GM18951 (cell line): ENCODE results near the gene PHPT1.
"Not testable (repeated sequence)": the region's sequence is repeated elsewhere in the genome, so short reads cannot be mapped to it uniquely, and the experiment has no call there.

Source experiments
- POLR2A ChIP-seq: IDR thresholded peaks from 4 replicates; pipeline ENCODE4 v1.6.1; 2011; ENCODE audit warnings: mild to moderate bottlenecking; ENCODE audit not compliant: insufficient read length, insufficient read depth; ENCODE audit errors: extremely low read depth
- in situ Hi-C: fragments of 300-500 bp; cut with MboI; formaldehyde crosslinking; loops from one replicate; pipeline ENCODE4 v1.12.0; 2022; ENCODE audit warnings: low sequenced_read_pairs, mixed read lengths, inconsistent platforms; ENCODE audit not compliant: unreplicated experiment

Gene PHPT1

GRCh38 chr9:136837146-136837855 is 11.9 kb upstream of the PHPT1 start:
- in situ Hi-C loops, result no loop called here
- TF ChIP-seq POLR2A, result no peak

GRCh38 chr9:136837856-136838277 is 11.3 kb upstream of the PHPT1 start:
- in situ Hi-C loops, result not testable (repeated sequence)

- in situ Hi-C loops, result no loop called here
- no peak for TF ChIP-seq POLR2A
Observed at GRCh38 chr9:136838314-136839228, 10.6 kb upstream of the PHPT1 start.

- TF ChIP-seq POLR2A, result no peak
- in situ Hi-C loops, result no loop called here
Observed at GRCh38 chr9:136839229-136840139, 9.7 kb upstream of the PHPT1 start.

GRCh38 chr9:136840140-136840876 is 8.9 kb upstream of the PHPT1 start:
- in situ Hi-C loops, result no loop called here
- TF ChIP-seq POLR2A, result no peak

- TF ChIP-seq POLR2A, result no peak
Observed at GRCh38 chr9:136840877-136841645, 8.1 kb upstream of the PHPT1 start.

GRCh38 chr9:136841646-136842379 is 7.4 kb upstream of the PHPT1 start:
- in situ Hi-C loops, result not testable (repeated sequence)

More at GRCh38 chr9:136840877-136841645, 8.1 kb upstream of the PHPT1 start:
- in situ Hi-C loops, result no loop called here

GRCh38 chr9:136842380-136842948 is 6.7 kb upstream of the PHPT1 start, which contains the start of gene AJM1:
Gene AJM1 (plus strand): TSS chr9:136842478. CDS start chr9:136844415, 1,937 bp downstream.
- TF ChIP-seq POLR2A, result peak; percentile 30
- in situ Hi-C loops, result not testable (repeated sequence)

GRCh38 chr9:136843159-136843800 is 5.9 kb upstream of the PHPT1 start:
- in situ Hi-C loops, result not testable (repeated sequence)

GRCh38 chr9:136843801-136844740 is 5.1 kb upstream of the PHPT1 start:
- in situ Hi-C loops, result not testable (repeated sequence)
